ENCODE measurements around the gene VTCN1. TPM values are rescaled to one million over a fixed set of nuclear protein-coding genes. Genes with fewer than 3 reads are reported as not detected.

The VTCN1 gene
- total RNA-seq, 2 experiments from 2014 or later: not detected

- Mint-ChIP-seq H3K9me3 (ENCODE audit: insufficient read depth) (no peaks in the 10 kb centered on the region), H3K27me3 (ENCODE audit: low read depth) (peaks cover 20% of the 10 kb centered on the region), H3K27ac (no peak overlapping the region), H3K4me1 (ENCODE audit: low read depth) (no peaks in the 10 kb centered on the region), H3K4me3 (no peak overlapping the region), H3K36me3 (ENCODE audit: low read depth) (no peaks in the 10 kb centered on the region)
- ATAC-seq (no peak), DNase-seq (no peak)
- ChIA-PET CTCF (no interaction called here), POLR2A (interaction anchor here (0.5 kb wide), 1 partner anchor 734 kb away, joined by 3 read pairs; no protein-coding TSS in a partner anchor)
These were observed 8.9 kb downstream of the VTCN1 start for GRCh38 chr1:117201808-117202207.

GRCh38 chr1:117198097-117198496 is 12.6 kb downstream of the VTCN1 start:
- Mint-ChIP-seq H3K9me3 (ENCODE audit: insufficient read depth) (no peaks in the 10 kb centered on the region), H3K4me1 (ENCODE audit: low read depth) (no peaks in the 10 kb centered on the region), H3K4me3 (no peak overlapping the region), H3K27me3 (ENCODE audit: low read depth) (peaks cover 13% of the 10 kb centered on the region), H3K27ac (no peak overlapping the region), H3K36me3 (ENCODE audit: low read depth) (no peaks in the 10 kb centered on the region)
- ChIA-PET POLR2A (no interaction called here), CTCF (no interaction called here)
- DNase-seq: no peak
- no peak for ATAC-seq

GRCh38 chr1:117189726-117190125 is 21.0 kb downstream of the VTCN1 start:
- no peak for ATAC-seq
- Mint-ChIP-seq H3K36me3 (ENCODE audit: low read depth) (no peaks in the 10 kb centered on the region), H3K4me3 (no peak overlapping the region), H3K27me3 (ENCODE audit: low read depth) (peaks cover 12% of the 10 kb centered on the region), H3K9me3 (ENCODE audit: insufficient read depth) (no peaks in the 10 kb centered on the region), H3K27ac (no peak overlapping the region), H3K4me1 (ENCODE audit: low read depth) (no peaks in the 10 kb centered on the region)
- ChIA-PET CTCF (no interaction called here), POLR2A (no interaction called here)
- DNase-seq: no peak

GRCh38 chr1:117188816-117189437 is 21.8 kb downstream of the VTCN1 start:
- no peak overlapping the region for H3K27ac Mint-ChIP-seq
- no peaks in the 10 kb centered on the region for H3K4me1 Mint-ChIP-seq (ENCODE audit: low read depth)
- ChIA-PET CTCF (no interaction called here), POLR2A (no interaction called here)
- ATAC-seq (no peak), DNase-seq (no peak)
- H3K4me3 Mint-ChIP-seq: no peak overlapping the region
- no peaks in the 10 kb centered on the region for H3K36me3 Mint-ChIP-seq (ENCODE audit: low read depth)
- H3K9me3 Mint-ChIP-seq (ENCODE audit: insufficient read depth): no peaks in the 10 kb centered on the region
- H3K27me3 Mint-ChIP-seq (ENCODE audit: low read depth): peaks cover 12% of the 10 kb centered on the region

- Mint-ChIP-seq H3K4me3 (no peak overlapping the region), H3K27ac (no peak overlapping the region), H3K27me3 (ENCODE audit: low read depth) (peaks cover 12% of the 10 kb centered on the region), H3K36me3 (ENCODE audit: low read depth) (no peaks in the 10 kb centered on the region), H3K9me3 (ENCODE audit: insufficient read depth) (no peaks in the 10 kb centered on the region), H3K4me1 (ENCODE audit: low read depth) (no peaks in the 10 kb centered on the region)
- DNase-seq (no peak), ATAC-seq (no peak)
- ChIA-PET CTCF (no interaction called here), POLR2A (no interaction called here)
These were observed 22.4 kb downstream of the VTCN1 start for GRCh38 chr1:117188170-117188815.

- H3K4me1 Mint-ChIP-seq (ENCODE audit: low read depth): no peaks in the 10 kb centered on the region
- DNase-seq: no peak
- H3K36me3 Mint-ChIP-seq (ENCODE audit: low read depth): no peaks in the 10 kb centered on the region
- no peak overlapping the region for H3K4me3 Mint-ChIP-seq
- no peaks in the 10 kb centered on the region for H3K9me3 Mint-ChIP-seq (ENCODE audit: insufficient read depth)
- H3K27ac Mint-ChIP-seq: no peak overlapping the region
- ChIA-PET CTCF (no interaction called here), POLR2A (no interaction called here)
- no peak for ATAC-seq
- H3K27me3 Mint-ChIP-seq (ENCODE audit: low read depth): peaks cover 3% of the 10 kb centered on the region
These were observed 27.6 kb downstream of the VTCN1 start for GRCh38 chr1:117183112-117183511.

- H3K27me3 Mint-ChIP-seq (ENCODE audit: low read depth): no peaks in the 10 kb centered on the region
- no peaks in the 10 kb centered on the region for H3K9me3 Mint-ChIP-seq (ENCODE audit: insufficient read depth)
- no peaks in the 10 kb centered on the region for H3K36me3 Mint-ChIP-seq (ENCODE audit: low read depth)
- H3K4me3 Mint-ChIP-seq: no peak overlapping the region
- DNase-seq: no peak
- ATAC-seq: no peak
- ChIA-PET POLR2A (no interaction called here), CTCF (no interaction called here)
- no peak overlapping the region for H3K27ac Mint-ChIP-seq
- H3K4me1 Mint-ChIP-seq (ENCODE audit: low read depth): no peaks in the 10 kb centered on the region
These were observed 28.4 kb downstream of the VTCN1 start for GRCh38 chr1:117182319-117182718.

- H3K27ac Mint-ChIP-seq: no peak overlapping the region
- DNase-seq (no peak), ATAC-seq (no peak)
- CTCF ChIA-PET: no interaction called here
- H3K4me3 Mint-ChIP-seq: no peak overlapping the region
- no peaks in the 10 kb centered on the region for H3K4me1 Mint-ChIP-seq (ENCODE audit: low read depth)
- no peaks in the 10 kb centered on the region for H3K9me3 Mint-ChIP-seq (ENCODE audit: insufficient read depth)
- H3K27me3 Mint-ChIP-seq (ENCODE audit: low read depth): no peaks in the 10 kb centered on the region
- POLR2A ChIA-PET: no interaction called here
- no peaks in the 10 kb centered on the region for H3K36me3 Mint-ChIP-seq (ENCODE audit: low read depth)
These were observed 29.1 kb downstream of the VTCN1 start for GRCh38 chr1:117181630-117182041.

GRCh38 chr1:117180147-117180967 is 30.4 kb downstream of the VTCN1 start:
- Mint-ChIP-seq H3K4me1 (ENCODE audit: low read depth) (no peaks in the 10 kb centered on the region), H3K27ac (no peak overlapping the region), H3K4me3 (no peak overlapping the region), H3K27me3 (ENCODE audit: low read depth) (no peaks in the 10 kb centered on the region), H3K9me3 (ENCODE audit: insufficient read depth) (no peaks in the 10 kb centered on the region), H3K36me3 (ENCODE audit: low read depth) (no peaks in the 10 kb centered on the region)
- POLR2A ChIA-PET: no interaction called here
- CTCF ChIA-PET: no interaction called here
- no peak for ATAC-seq
- DNase-seq: no peak

GRCh38 chr1:117179471-117179870 is 31.3 kb downstream of the VTCN1 start:
- Mint-ChIP-seq H3K9me3 (ENCODE audit: insufficient read depth) (no peaks in the 10 kb centered on the region), H3K27ac (no peak overlapping the region), H3K4me3 (no peak overlapping the region), H3K27me3 (ENCODE audit: low read depth) (no peaks in the 10 kb centered on the region), H3K36me3 (ENCODE audit: low read depth) (no peaks in the 10 kb centered on the region), H3K4me1 (ENCODE audit: low read depth) (no peaks in the 10 kb centered on the region)
- ChIA-PET CTCF (no interaction called here), POLR2A (no interaction called here)
- DNase-seq (no peak), ATAC-seq (no peak)

GRCh38 chr1:117178756-117179155 is 32.0 kb downstream of the VTCN1 start:
- Mint-ChIP-seq H3K27me3 (ENCODE audit: low read depth) (no peaks in the 10 kb centered on the region), H3K4me1 (ENCODE audit: low read depth) (no peaks in the 10 kb centered on the region), H3K36me3 (ENCODE audit: low read depth) (no peaks in the 10 kb centered on the region), H3K4me3 (no peak overlapping the region), H3K9me3 (ENCODE audit: insufficient read depth) (no peaks in the 10 kb centered on the region), H3K27ac (no peak overlapping the region)
- DNase-seq (no peak), ATAC-seq (no peak)
- ChIA-PET POLR2A (no interaction called here), CTCF (no interaction called here)

- ATAC-seq: no peak
- Mint-ChIP-seq H3K36me3 (ENCODE audit: low read depth) (no peaks in the 10 kb centered on the region), H3K4me3 (no peak overlapping the region), H3K9me3 (ENCODE audit: insufficient read depth) (no peaks in the 10 kb centered on the region), H3K27ac (no peak overlapping the region), H3K27me3 (ENCODE audit: low read depth) (no peaks in the 10 kb centered on the region), H3K4me1 (ENCODE audit: low read depth) (no peaks in the 10 kb centered on the region)
- POLR2A ChIA-PET: no interaction called here
- DNase-seq: no peak
- CTCF ChIA-PET: no interaction called here
These were observed 33.4 kb downstream of the VTCN1 start for GRCh38 chr1:117177376-117177775.

Measured in activated CD8-positive, alpha-beta T cell treated with anti-CD3 and anti-CD28 coated beads, Interleukin-2, amount 10 ng/mL, durations not matched to agents 7 days and 5 days (primary cell).